ENCODE data around the gene DST. TPM values are rescaled to one million over a fixed set of nuclear protein-coding genes. Genes with fewer than 3 reads are reported as not detected.

The DST gene
- total RNA-seq, 1 donor from 2014 or later: 259 TPM

GRCh38 chr6:56647172-56647762, 4.6 kb upstream of the DST start:
- TF ChIP-seq CTCF (IDR thresholded peaks at IDR 0.05) (no peak), EZH2 (IDR thresholded peaks at IDR 0.05) (no peak), EZH2phosphoT487 (IDR thresholded peaks at IDR 0.05) (no peak)
- no peak overlapping the region for H3K4me2 ChIP-seq
- H3K27me3 Mint-ChIP-seq (ENCODE audit: insufficient read depth, low read depth): peaks cover 2% of the 10 kb centered on the region

GRCh38 chr6:56644366-56644765, 1.7 kb upstream of the DST start:
- H3K36me3 ChIP-seq: peaks cover 5% of the 10 kb centered on the region
- no peak overlapping the region for H2AFZ ChIP-seq (replicated peaks)
- Mint-ChIP-seq H3K27ac (no peak overlapping the region), H3K4me1 (no peaks in the 10 kb centered on the region), H3K27me3 (ENCODE audit: insufficient read depth, low read depth) (peaks cover 2% of the 10 kb centered on the region), H3K36me3 (peaks cover 17% of the 10 kb centered on the region), H3K4me3 (no peak overlapping the region), H3K9me3 (no peaks in the 10 kb centered on the region)
- H3K27ac ChIP-seq: no peak overlapping the region
- TF ChIP-seq CTCF (IDR thresholded peaks at IDR 0.05): no peak
- no peak for TF ChIP-seq EZH2 (IDR thresholded peaks at IDR 0.05)
- TF ChIP-seq EZH2phosphoT487 (IDR thresholded peaks at IDR 0.05): no peak
- no peaks in the 10 kb centered on the region for H3K27me3 ChIP-seq
- no peak overlapping the region for H3K4me3 ChIP-seq
- H3K4me1 ChIP-seq: no peaks in the 10 kb centered on the region
- no peaks in the 10 kb centered on the region for H4K20me1 ChIP-seq (ENCODE audit: low read depth)
- peaks cover 10% of the 10 kb centered on the region for H3F3A ChIP-seq (ENCODE audit: low read depth)
- no peak for DNase-seq (ENCODE audit: low spot score)
- no peaks in the 10 kb centered on the region for H3K79me2 ChIP-seq (ENCODE audit: low read depth)
- no peak overlapping the region for H3K4me2 ChIP-seq
- no peak overlapping the region for H3K9ac ChIP-seq
- no peaks in the 10 kb centered on the region for H3K9me3 ChIP-seq (ENCODE audit: low read depth)

More at GRCh38 chr6:56647172-56647762, 4.6 kb upstream of the DST start:
- peaks cover 2% of the 10 kb centered on the region for H3K4me1 ChIP-seq
- H3K9me3 Mint-ChIP-seq: no peaks in the 10 kb centered on the region
- no peaks in the 10 kb centered on the region for H4K20me1 ChIP-seq (ENCODE audit: low read depth)
- no peaks in the 10 kb centered on the region for H3F3A ChIP-seq (ENCODE audit: low read depth)
- peaks cover 24% of the 10 kb centered on the region for H3K36me3 Mint-ChIP-seq
- no peaks in the 10 kb centered on the region for H3K4me1 Mint-ChIP-seq
- no peak overlapping the region for H3K9ac ChIP-seq
- H3K9me3 ChIP-seq (ENCODE audit: low read depth): no peaks in the 10 kb centered on the region
- H3K79me2 ChIP-seq (ENCODE audit: low read depth): no peaks in the 10 kb centered on the region
- no peak overlapping the region for H3K27ac Mint-ChIP-seq
- no peak overlapping the region for H3K4me3 Mint-ChIP-seq
- no peaks in the 10 kb centered on the region for H3K36me3 ChIP-seq
- no peak overlapping the region for H3K27ac ChIP-seq
- no peaks in the 10 kb centered on the region for H3K27me3 ChIP-seq
- H2AFZ ChIP-seq (replicated peaks): no peak overlapping the region
- no peak for DNase-seq (ENCODE audit: low spot score)
- no peak overlapping the region for H3K4me3 ChIP-seq

DNA sequence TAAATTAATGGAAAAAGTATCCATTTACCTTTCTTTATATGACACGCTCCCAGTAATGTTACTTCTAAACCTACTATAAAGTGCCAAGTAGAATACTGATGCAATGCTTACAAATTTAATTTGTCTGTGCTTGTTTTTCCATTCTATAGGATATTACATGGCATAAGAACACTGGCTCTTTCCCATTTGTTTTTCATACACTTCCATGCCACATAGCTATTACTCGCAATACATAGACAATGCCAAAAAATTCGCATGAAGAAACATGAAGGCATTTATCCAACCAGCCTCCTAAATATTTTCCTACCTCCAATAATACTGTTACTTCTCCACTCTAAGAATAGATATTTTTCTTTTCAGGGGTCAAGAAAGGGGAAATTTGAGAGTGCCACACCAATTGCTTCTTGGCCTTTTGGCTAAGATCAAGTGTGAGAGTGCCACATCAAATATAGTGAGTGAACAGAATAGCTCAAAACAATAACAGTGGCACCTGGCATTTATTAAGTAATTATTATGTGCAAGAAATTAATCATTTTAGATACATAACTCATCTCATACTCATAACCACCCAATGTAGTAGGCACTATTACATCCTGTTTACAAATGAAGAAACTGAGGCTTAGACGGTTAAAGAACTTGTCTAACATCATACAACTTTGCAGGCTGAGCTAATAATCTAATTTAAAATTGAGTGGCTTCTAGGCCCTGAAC, 845 bp upstream of the DST start:
- Histone ChIP-seq H4K20me1 (ENCODE audit: low read depth) (no peaks in the 10 kb centered on the region), H3K4me2 (no peak overlapping the region), H3K79me2 (ENCODE audit: low read depth) (no peaks in the 10 kb centered on the region), H3K27ac (no peak overlapping the region), H2AFZ (replicated peaks) (no peak overlapping the region), H3K36me3 (peaks cover 5% of the 10 kb centered on the region), H3K27me3 (no peaks in the 10 kb centered on the region), H3K9me3 (ENCODE audit: low read depth) (no peaks in the 10 kb centered on the region), H3K9ac (no peak overlapping the region), H3K4me3 (no peak overlapping the region), H3F3A (ENCODE audit: low read depth) (peaks cover 18% of the 10 kb centered on the region), H3K4me1 (no peaks in the 10 kb centered on the region)
- Mint-ChIP-seq H3K27ac (no peak overlapping the region), H3K36me3 (peaks cover 17% of the 10 kb centered on the region), H3K27me3 (ENCODE audit: insufficient read depth, low read depth) (peaks cover 2% of the 10 kb centered on the region), H3K9me3 (no peaks in the 10 kb centered on the region), H3K4me1 (peaks cover under 1% of the 10 kb centered on the region), H3K4me3 (no peak overlapping the region)
- no peak for TF ChIP-seq CTCF (IDR thresholded peaks at IDR 0.05)
- TF ChIP-seq EZH2phosphoT487 (IDR thresholded peaks at IDR 0.05): no peak
- no peak for TF ChIP-seq EZH2 (IDR thresholded peaks at IDR 0.05)
- no peak for DNase-seq (ENCODE audit: low spot score)
